Spleen (tissue), 7 donors: ENCODE results near the gene FOXK1.

ENCODE experiments used
- POLR2A ChIP-seq, 3 donors: fragments of 450-650 bp; IDR thresholded peaks; one replicate each; pipeline ENCODE4 v1.5.1; 2017; ENCODE audit warnings: antibody characterized with exemption in 3 of 3, mild to moderate bottlenecking in 1 of 3
- TF ChIP-seq, protein P1 (sequence below), 11 experiments: fragments of 200-600 bp in 7 of 11; fragments of 450-650 bp in 4 of 11; sonication (generic) in 4 of 11; IDR thresholded peaks in 8 of 11; conservative IDR thresholded peaks in 3 of 11; 1 replicate in 7 of 11; 2 replicates in 4 of 11; pipeline versions ENCODE4 v1.4.0 to v1.8.0; 2016 to 2021; ENCODE audit warnings: antibody characterized with exemption in 11 of 11, inconsistent platforms in 4 of 11, mild to moderate bottlenecking in 1 of 11
- donor health status: DM: no; HTN: no; CAD: no; lungs with moderate emphysema.
- donor health status: DM: no; HTN: no; CAD: no.
- donor health status: DM: no; HTN: no; CAD: no.

DNA sequence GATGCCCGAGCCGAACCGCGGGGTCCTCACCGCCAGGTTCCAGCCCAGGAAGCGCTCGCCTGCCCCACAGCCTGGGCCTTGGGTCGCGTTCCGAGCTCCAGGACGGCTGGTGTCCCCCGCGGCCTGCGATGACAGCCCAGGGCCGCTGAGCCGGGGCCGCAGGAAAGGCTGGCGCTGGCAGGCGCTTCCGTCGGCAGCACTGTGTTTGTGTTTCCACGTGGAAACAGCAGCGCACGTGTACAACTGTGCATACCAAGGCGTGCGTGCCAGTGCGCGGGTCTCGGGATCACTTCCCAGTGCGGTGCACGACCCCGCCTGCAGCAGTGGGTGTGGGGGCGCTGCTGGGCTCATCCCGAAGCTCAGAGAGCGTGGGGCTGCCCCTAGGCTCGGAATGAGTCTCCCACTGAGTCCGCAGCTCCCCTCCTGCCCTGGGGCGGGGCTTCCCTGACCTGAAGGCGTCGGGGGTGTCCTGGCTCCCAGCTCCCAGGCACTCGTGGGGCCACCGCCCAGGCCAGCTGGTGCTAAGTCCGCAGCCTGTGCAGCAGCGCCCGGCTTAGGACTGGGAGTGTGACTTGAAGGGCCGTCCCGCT is 110.5 kb downstream of the FOXK1 start:
- no peak for TF ChIP-seq POLR2A (IDR thresholded peaks at IDR 0.05)
- TF ChIP-seq, protein P1, sequence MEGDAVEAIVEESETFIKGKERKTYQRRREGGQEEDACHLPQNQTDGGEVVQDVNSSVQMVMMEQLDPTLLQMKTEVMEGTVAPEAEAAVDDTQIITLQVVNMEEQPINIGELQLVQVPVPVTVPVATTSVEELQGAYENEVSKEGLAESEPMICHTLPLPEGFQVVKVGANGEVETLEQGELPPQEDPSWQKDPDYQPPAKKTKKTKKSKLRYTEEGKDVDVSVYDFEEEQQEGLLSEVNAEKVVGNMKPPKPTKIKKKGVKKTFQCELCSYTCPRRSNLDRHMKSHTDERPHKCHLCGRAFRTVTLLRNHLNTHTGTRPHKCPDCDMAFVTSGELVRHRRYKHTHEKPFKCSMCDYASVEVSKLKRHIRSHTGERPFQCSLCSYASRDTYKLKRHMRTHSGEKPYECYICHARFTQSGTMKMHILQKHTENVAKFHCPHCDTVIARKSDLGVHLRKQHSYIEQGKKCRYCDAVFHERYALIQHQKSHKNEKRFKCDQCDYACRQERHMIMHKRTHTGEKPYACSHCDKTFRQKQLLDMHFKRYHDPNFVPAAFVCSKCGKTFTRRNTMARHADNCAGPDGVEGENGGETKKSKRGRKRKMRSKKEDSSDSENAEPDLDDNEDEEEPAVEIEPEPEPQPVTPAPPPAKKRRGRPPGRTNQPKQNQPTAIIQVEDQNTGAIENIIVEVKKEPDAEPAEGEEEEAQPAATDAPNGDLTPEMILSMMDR (IDR thresholded peaks at IDR 0.05 in 8 of 11, conservative IDR thresholded peaks at IDR 0.05 in 3 of 11): no peak
